ENCODE measurements around the gene RASL10B.
A peak's percentile ranks its signal among the peaks of the same experiment; 100 is the strongest.
"Not testable (repeated sequence)": the region's sequence is repeated elsewhere in the genome, so short reads cannot be mapped to it uniquely, and the experiment has no call there.

Gene RASL10B

GRCh38 chr17:35742496-35742895 is 11.1 kb downstream of the RASL10B start:
- H3K27ac Mint-ChIP-seq, result no peak overlapping the region
- H3K9me3 Mint-ChIP-seq, result no peaks in the 10 kb centered on the region
- no peaks in the 10 kb centered on the region for H3K36me3 Mint-ChIP-seq
- peaks cover 35 to 56% of the 10 kb centered on the region in 2 donors for H3K27me3 Mint-ChIP-seq
- H3K4me1 Mint-ChIP-seq, result peaks cover 6 to 7% of the 10 kb centered on the region in 2 donors
- DNase-seq (no peak), ATAC-seq (replicated peaks) (no peak)
- H3K4me3 Mint-ChIP-seq, result no peak overlapping the region

GRCh38 chr17:35742896-35743477 is 11.5 kb downstream of the RASL10B start:
- ATAC-seq (replicated peaks), result no peak

GRCh38 chr17:35743626-35744328 is 12.3 kb downstream of the RASL10B start:
- peaks cover 45 to 68% of the 10 kb centered on the region in 2 donors for H3K27me3 Mint-ChIP-seq
- H3K27ac Mint-ChIP-seq, result no peak overlapping the region
- H3K36me3 Mint-ChIP-seq, result no peaks in the 10 kb centered on the region
- no peak overlapping the region for H3K4me3 Mint-ChIP-seq
- ATAC-seq (replicated peaks) (no peak), DNase-seq (no peak)
- H3K9me3 Mint-ChIP-seq, result no peaks in the 10 kb centered on the region
- peaks cover 6 to 15% of the 10 kb centered on the region in 2 donors for H3K4me1 Mint-ChIP-seq

More at GRCh38 chr17:35742896-35743477, 11.5 kb downstream of the RASL10B start:
- Mint-ChIP-seq H3K9me3 (no peaks in the 10 kb centered on the region), H3K27ac (peak overlapping the region; percentile 14), H3K36me3 (no peaks in the 10 kb centered on the region), H3K27me3 (peaks cover 38 to 61% of the 10 kb centered on the region in 2 donors), H3K4me3 (no peak overlapping the region), H3K4me1 (peaks cover 6 to 7% of the 10 kb centered on the region in 2 donors)
- DNase-seq, result no peak

- DNase-seq (no peak), ATAC-seq (replicated peaks) (no peak)
- peaks cover 52 to 74% of the 10 kb centered on the region in 2 donors for H3K27me3 Mint-ChIP-seq
- H3K4me1 Mint-ChIP-seq, result peaks cover 9 to 25% of the 10 kb centered on the region in 2 donors
- H3K9me3 Mint-ChIP-seq, result no peaks in the 10 kb centered on the region
- no peak overlapping the region for H3K4me3 Mint-ChIP-seq
- H3K36me3 Mint-ChIP-seq, result no peaks in the 10 kb centered on the region
- no peak overlapping the region for H3K27ac Mint-ChIP-seq
These were observed 13.4 kb downstream of the RASL10B start for GRCh38 chr17:35744830-35745229.

- no peaks in the 10 kb centered on the region for H3K36me3 Mint-ChIP-seq
- no peak overlapping the region for H3K27ac Mint-ChIP-seq
- peaks cover 12 to 29% of the 10 kb centered on the region in 2 donors for H3K4me1 Mint-ChIP-seq
- H3K4me3 Mint-ChIP-seq, result no peak overlapping the region
- no peaks in the 10 kb centered on the region for H3K9me3 Mint-ChIP-seq
- DNase-seq, result no peak
- no peak for ATAC-seq (replicated peaks)
- peaks cover 54 to 74% of the 10 kb centered on the region in 2 donors for H3K27me3 Mint-ChIP-seq
These were observed 13.8 kb downstream of the RASL10B start for GRCh38 chr17:35745246-35745645.

GRCh38 chr17:35745749-35746320 is 14.4 kb downstream of the RASL10B start:
- Mint-ChIP-seq H3K36me3 (no peaks in the 10 kb centered on the region), H3K27ac (peak overlapping the region; percentile 9), H3K4me1 (peaks cover 12 to 29% of the 10 kb centered on the region in 2 donors), H3K27me3 (peaks cover 59 to 74% of the 10 kb centered on the region in 2 donors), H3K9me3 (no peaks in the 10 kb centered on the region), H3K4me3 (no peak overlapping the region)
- ATAC-seq (replicated peaks) (no peak), DNase-seq (no peak)

GRCh38 chr17:35747540-35748017 is 16.1 kb downstream of the RASL10B start:
- no peak overlapping the region for H3K27ac Mint-ChIP-seq
- DNase-seq (peak; percentile 58), ATAC-seq (replicated peaks) (peak; percentile 91)
- no peaks in the 10 kb centered on the region for H3K36me3 Mint-ChIP-seq
- H3K4me3 Mint-ChIP-seq, result no peak overlapping the region
- H3K9me3 Mint-ChIP-seq, result no peaks in the 10 kb centered on the region
- peaks cover 60 to 75% of the 10 kb centered on the region in 2 donors for H3K27me3 Mint-ChIP-seq
- H3K4me1 Mint-ChIP-seq, result peaks cover 10 to 22% of the 10 kb centered on the region in 2 donors

- DNase-seq, result no peak
- H3K9me3 Mint-ChIP-seq, result no peaks in the 10 kb centered on the region
- peaks cover 63 to 80% of the 10 kb centered on the region in 2 donors for H3K27me3 Mint-ChIP-seq
- H3K36me3 Mint-ChIP-seq, result no peaks in the 10 kb centered on the region
- H3K27ac Mint-ChIP-seq, result no peak overlapping the region
- ATAC-seq (replicated peaks), result peak; percentile 31 to 37
- H3K4me3 Mint-ChIP-seq, result no peak overlapping the region
- peaks cover 10 to 22% of the 10 kb centered on the region in 2 donors for H3K4me1 Mint-ChIP-seq
These were observed 17.0 kb downstream of the RASL10B start for GRCh38 chr17:35748341-35748841.

GRCh38 chr17:35748979-35749378 is 17.5 kb downstream of the RASL10B start:
- Mint-ChIP-seq H3K4me1 (peaks cover 10 to 22% of the 10 kb centered on the region in 2 donors), H3K9me3 (no peaks in the 10 kb centered on the region), H3K36me3 (no peaks in the 10 kb centered on the region), H3K4me3 (no peak overlapping the region), H3K27me3 (peaks cover 61 to 79% of the 10 kb centered on the region in 2 donors), H3K27ac (no peak overlapping the region)
- no peak for DNase-seq
- ATAC-seq (replicated peaks), result no peak

GRCh38 chr17:35749560-35750412 is 18.3 kb downstream of the RASL10B start:
- H3K27me3 Mint-ChIP-seq, result peaks cover 61 to 71% of the 10 kb centered on the region in 2 donors
- no peak overlapping the region for H3K4me3 Mint-ChIP-seq
- peaks cover 10 to 22% of the 10 kb centered on the region in 2 donors for H3K4me1 Mint-ChIP-seq
- DNase-seq (no peak), ATAC-seq (replicated peaks) (peak in 1 of 2 donors; percentile 15)
- no peaks in the 10 kb centered on the region for H3K9me3 Mint-ChIP-seq
- no peaks in the 10 kb centered on the region for H3K36me3 Mint-ChIP-seq
- H3K27ac Mint-ChIP-seq, result no peak overlapping the region

GRCh38 chr17:35750526-35751395 is 19.3 kb downstream of the RASL10B start:
- ATAC-seq (replicated peaks) (no peak), DNase-seq (no peak)
- Mint-ChIP-seq H3K4me3 (no peak overlapping the region), H3K27me3 (peaks cover 58 to 69% of the 10 kb centered on the region in 2 donors), H3K27ac (no peak overlapping the region), H3K9me3 (no peaks in the 10 kb centered on the region), H3K4me1 (peaks cover 10 to 22% of the 10 kb centered on the region in 2 donors), H3K36me3 (no peaks in the 10 kb centered on the region)

GRCh38 chr17:35751541-35751940 is 20.1 kb downstream of the RASL10B start:
- ATAC-seq (replicated peaks); H3K9me3 Mint-ChIP-seq; DNase-seq; H3K4me3 Mint-ChIP-seq; H3K27ac Mint-ChIP-seq; H3K36me3 Mint-ChIP-seq: not testable (repeated sequence)
- Mint-ChIP-seq H3K4me1 (peaks cover 12 to 27% of the 10 kb centered on the region in 2 donors), H3K27me3 (peaks cover 57 to 63% of the 10 kb centered on the region in 2 donors)

- no peaks in the 10 kb centered on the region for H3K9me3 Mint-ChIP-seq
- no peak overlapping the region for H3K27ac Mint-ChIP-seq
- no peak for DNase-seq
- ATAC-seq (replicated peaks), result no peak
- peaks cover 53 to 63% of the 10 kb centered on the region in 2 donors for H3K27me3 Mint-ChIP-seq
- peaks cover 9 to 27% of the 10 kb centered on the region in 2 donors for H3K4me1 Mint-ChIP-seq
- H3K36me3 Mint-ChIP-seq, result no peaks in the 10 kb centered on the region
- no peak overlapping the region for H3K4me3 Mint-ChIP-seq
These were observed 21.0 kb downstream of the RASL10B start for GRCh38 chr17:35752471-35752870.
